Liver (tissue), 9 donors: ENCODE data around the gene HOOK2. TPM values are rescaled to one million over a fixed set of nuclear protein-coding genes. Genes with fewer than 3 reads are reported as not detected.

Experiments used
- DNase-seq: peaks from one replicate; pipeline ENCODE4 v3.0.0-alpha.2; 2017; ENCODE audit warnings: low spot score
- H3K27ac ChIP-seq, 2 donors: one replicate each; pipeline ENCODE4 v1.7.0; 2013; ENCODE audit warnings: inconsistent platforms in 2 of 2, low read length in 2 of 2, control low read depth in 1 of 2, low read depth in 1 of 2, mild to moderate bottlenecking in 1 of 2
- H3K27me3 ChIP-seq, 4 donors: one replicate each; pipeline versions ENCODE4 v1.6.1 to v1.7.0; 2013; ENCODE audit warnings: low read length in 3 of 4, inconsistent platforms in 1 of 4, mild to moderate bottlenecking in 1 of 4, moderate library complexity in 1 of 4; ENCODE audit not compliant: control insufficient read depth in 4 of 4, insufficient read depth in 4 of 4
- H3K36me3 ChIP-seq, 4 donors: one replicate each; pipeline versions ENCODE4 v1.6.1 to v1.7.0; 2013; ENCODE audit warnings: low read length in 3 of 4, mild to moderate bottlenecking in 3 of 4, low read depth in 1 of 4, moderate library complexity in 1 of 4; ENCODE audit not compliant: control insufficient read depth in 4 of 4, insufficient read depth in 3 of 4
- H3K4me1 ChIP-seq, 4 donors: one replicate each; pipeline versions ENCODE4 v1.6.1 to v1.7.0; 2013; ENCODE audit warnings: low read length in 3 of 4, mild to moderate bottlenecking in 3 of 4, moderate library complexity in 1 of 4; ENCODE audit not compliant: control insufficient read depth in 4 of 4, insufficient read depth in 4 of 4
- H3K4me3 ChIP-seq, 3 donors: one replicate each; pipeline versions ENCODE4 v1.6.1 to v1.7.0; 2013; ENCODE audit warnings: low read length in 3 of 3, control low read depth in 1 of 3, low read depth in 1 of 3, mild to moderate bottlenecking in 1 of 3
- H3K9ac ChIP-seq, 2 donors: one replicate each; pipeline ENCODE4 v1.7.0; 2013; ENCODE audit warnings: low read length in 2 of 2, mild to moderate bottlenecking in 2 of 2, moderate library complexity in 2 of 2, control low read depth in 1 of 2, low read depth in 1 of 2
- H3K9me3 ChIP-seq, 4 donors: one replicate each; pipeline versions ENCODE4 v1.6.1 to v1.7.0; 2013; ENCODE audit warnings: low read length in 3 of 4; ENCODE audit not compliant: control insufficient read depth in 4 of 4
- EGR1 ChIP-seq, 2 donors: IDR thresholded peaks; 2 replicates each; pipeline ENCODE4 v1.6.1; 2016 to 2018; ENCODE audit warnings: antibody characterized with exemption in 2 of 2, low read depth in 2 of 2
- FOXA2 ChIP-seq: IDR thresholded peaks from 2 replicates; pipeline ENCODE4 v1.6.1; 2016; ENCODE audit warnings: antibody characterized with exemption
- GABPA ChIP-seq, 2 donors: IDR thresholded peaks in 1 of 2; conservative IDR thresholded peaks in 1 of 2; 2 replicates each; pipeline ENCODE4 v1.6.1; 2016; ENCODE audit warnings: antibody characterized with exemption in 2 of 2, mild to moderate bottlenecking in 1 of 2, moderate library complexity in 1 of 2
- HNF4A ChIP-seq, 2 donors: conservative IDR thresholded peaks; 2 replicates each; pipeline ENCODE4 v1.6.1; 2016; ENCODE audit warnings: antibody characterized with exemption in 2 of 2, mild to moderate bottlenecking in 2 of 2
- HNF4G ChIP-seq: IDR thresholded peaks from 2 replicates; pipeline ENCODE4 v1.6.1; 2016; ENCODE audit warnings: antibody characterized with exemption
- NR2F2 ChIP-seq: IDR thresholded peaks from 2 replicates; pipeline ENCODE4 v1.6.1; 2016; ENCODE audit warnings: antibody characterized with exemption
- RXRA ChIP-seq, 2 donors: IDR thresholded peaks; 2 replicates each; pipeline ENCODE4 v1.6.1; 2017 to 2018; ENCODE audit warnings: antibody characterized with exemption in 2 of 2, mild to moderate bottlenecking in 1 of 2
- WGBS: extraction: QIAGEN DNeasy Blood & Tissue Kit; methylation state at CpG from one replicate; pipeline ENCODE4 v1.1.7; 2013; 5-methylcytosine and 5-hydroxymethylcytosine counted together
- polyA plus RNA-seq, 2 donors: library from polyadenylated mRNA; stranded (reverse) in 1 of 2; unstranded in 1 of 2; fragments of 200-250 nt in 1 of 2; fragments of >200 nt in 1 of 2; fragmentation: Nextera tagmentation in 1 of 2; extraction: Ambion mirVana in 1 of 2; gene quantifications; one replicate each; pipeline versions ENCODE4 v1.2.1 to v1.2.3, GENCODE V29; 2013 to 2015
- total RNA-seq, 2 donors: library from RNA; depleted of rRNA; stranded (reverse); fragments of >200 nt; gene quantifications; one replicate each; pipeline ENCODE4 v1.2.3, GENCODE V29; 2014
- TF ChIP-seq, protein P1 (sequence below): IDR thresholded peaks from 2 replicates; pipeline ENCODE4 v1.6.1; 2016; ENCODE audit warnings: antibody characterized with exemption, mild to moderate bottlenecking
- TF ChIP-seq, protein P2 (sequence below): fragments of 150-350 bp; IDR thresholded peaks from 2 replicates; pipeline ENCODE4 v1.5.1; 2017; ENCODE audit warnings: improper control_type of control experiment, low read depth, low read length; ENCODE audit not compliant: missing input control
- donor health status: healthy.
- donor health status: healthy.
- donor health status: healthy.
- donor health status: healthy.
- donor health status: healthy.

HOOK2 gene
- total and polyA plus RNA-seq, 4 donors, result 11.3 to 36.4 (median 15.0) TPM

- TF ChIP-seq FOXA2 (no peak), HNF4A (conservative IDR thresholded peaks at IDR 0.05) (no peak), RXRA (IDR thresholded peaks at IDR 0.05) (no peak), HNF4G (no peak), GABPA (IDR thresholded peaks at IDR 0.05 in 1 of 2, conservative IDR thresholded peaks at IDR 0.05 in 1 of 2) (no peak)
- Histone ChIP-seq H3K36me3 (no peaks in the 10 kb centered on the region), H3K4me1 (peaks cover 12 to 45% (median 26%) of the 10 kb centered on the region in 4 donors), H3K9ac (no peak overlapping the region), H3K27ac (peak overlapping the region; percentile 67 to 86), H3K27me3 (no peaks in the 10 kb centered on the region), H3K4me3 (no peak overlapping the region), H3K9me3 (no peaks in the 10 kb centered on the region)
- DNase-seq, result peak; percentile 67
- 71% methylated on average over 10 of the region's 10 CpGs for WGBS
These were observed 9.1 kb upstream of the HOOK2 start for GRCh38 chr19:12784394-12784870.

GRCh38 chr19:12783849-12784393 lies 8.6 kb upstream of the HOOK2 start:
- Histone ChIP-seq H3K9ac (no peak overlapping the region), H3K4me3 (no peak overlapping the region), H3K9me3 (no peaks in the 10 kb centered on the region), H3K27ac (peak overlapping the region; percentile 67 to 86), H3K36me3 (no peaks in the 10 kb centered on the region), H3K4me1 (peaks cover 17 to 43% (median 23%) of the 10 kb centered on the region in 4 donors), H3K27me3 (no peaks in the 10 kb centered on the region)
- peak; percentile 64 for DNase-seq
- WGBS, result 16% methylated on average over 19 of the region's 19 CpGs
- TF ChIP-seq RXRA (IDR thresholded peaks at IDR 0.05), result peak; percentile 24 to 30
- TF ChIP-seq NR2F2, result peak; percentile 82
- TF ChIP-seq HNF4A (conservative IDR thresholded peaks at IDR 0.05), result no peak
- TF ChIP-seq HNF4G, result no peak
- no peak for TF ChIP-seq GABPA (IDR thresholded peaks at IDR 0.05 in 1 of 2, conservative IDR thresholded peaks at IDR 0.05 in 1 of 2)

DNA sequence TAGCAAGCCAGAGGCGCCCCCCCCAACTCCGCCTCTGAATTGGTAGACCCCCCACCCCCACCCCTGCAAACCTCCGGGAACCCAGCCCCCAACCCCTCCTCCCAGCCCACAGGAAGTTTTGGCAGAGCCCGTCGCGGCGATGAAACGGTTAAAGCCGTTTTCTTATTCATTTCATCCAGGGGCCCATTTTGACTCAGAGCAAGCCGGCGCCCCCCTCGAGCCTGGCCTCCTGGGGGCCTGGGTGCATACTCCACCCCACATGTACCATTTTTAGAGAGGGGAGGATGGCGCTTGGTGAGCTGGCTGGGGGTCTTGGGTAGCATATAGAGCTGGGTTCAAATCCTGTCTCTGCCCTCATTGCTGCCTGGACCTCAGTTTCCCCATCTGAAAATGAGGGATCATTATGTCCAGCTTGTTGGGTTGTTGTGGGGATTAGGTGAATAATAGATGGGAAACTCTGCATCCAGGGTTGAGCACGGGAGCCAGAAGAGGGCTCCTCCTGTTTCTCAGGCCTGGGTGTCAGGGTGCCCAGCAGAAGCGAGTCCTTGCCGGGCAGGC lies 8.0 kb upstream of the HOOK2 start:
- H3K27me3 ChIP-seq, result no peaks in the 10 kb centered on the region
- DNase-seq, result no peak
- no peaks in the 10 kb centered on the region for H3K36me3 ChIP-seq
- H3K9ac ChIP-seq, result no peak overlapping the region
- peaks cover 17 to 43% (median 22%) of the 10 kb centered on the region in 4 donors for H3K4me1 ChIP-seq
- TF ChIP-seq EGR1 (IDR thresholded peaks at IDR 0.05; ENCODE audit: low read depth in 2 of 2), result no peak
- TF ChIP-seq, protein P1, sequence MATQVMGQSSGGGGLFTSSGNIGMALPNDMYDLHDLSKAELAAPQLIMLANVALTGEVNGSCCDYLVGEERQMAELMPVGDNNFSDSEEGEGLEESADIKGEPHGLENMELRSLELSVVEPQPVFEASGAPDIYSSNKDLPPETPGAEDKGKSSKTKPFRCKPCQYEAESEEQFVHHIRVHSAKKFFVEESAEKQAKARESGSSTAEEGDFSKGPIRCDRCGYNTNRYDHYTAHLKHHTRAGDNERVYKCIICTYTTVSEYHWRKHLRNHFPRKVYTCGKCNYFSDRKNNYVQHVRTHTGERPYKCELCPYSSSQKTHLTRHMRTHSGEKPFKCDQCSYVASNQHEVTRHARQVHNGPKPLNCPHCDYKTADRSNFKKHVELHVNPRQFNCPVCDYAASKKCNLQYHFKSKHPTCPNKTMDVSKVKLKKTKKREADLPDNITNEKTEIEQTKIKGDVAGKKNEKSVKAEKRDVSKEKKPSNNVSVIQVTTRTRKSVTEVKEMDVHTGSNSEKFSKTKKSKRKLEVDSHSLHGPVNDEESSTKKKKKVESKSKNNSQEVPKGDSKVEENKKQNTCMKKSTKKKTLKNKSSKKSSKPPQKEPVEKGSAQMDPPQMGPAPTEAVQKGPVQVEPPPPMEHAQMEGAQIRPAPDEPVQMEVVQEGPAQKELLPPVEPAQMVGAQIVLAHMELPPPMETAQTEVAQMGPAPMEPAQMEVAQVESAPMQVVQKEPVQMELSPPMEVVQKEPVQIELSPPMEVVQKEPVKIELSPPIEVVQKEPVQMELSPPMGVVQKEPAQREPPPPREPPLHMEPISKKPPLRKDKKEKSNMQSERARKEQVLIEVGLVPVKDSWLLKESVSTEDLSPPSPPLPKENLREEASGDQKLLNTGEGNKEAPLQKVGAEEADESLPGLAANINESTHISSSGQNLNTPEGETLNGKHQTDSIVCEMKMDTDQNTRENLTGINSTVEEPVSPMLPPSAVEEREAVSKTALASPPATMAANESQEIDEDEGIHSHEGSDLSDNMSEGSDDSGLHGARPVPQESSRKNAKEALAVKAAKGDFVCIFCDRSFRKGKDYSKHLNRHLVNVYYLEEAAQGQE, result no peak
- no peak for TF ChIP-seq HNF4G
- TF ChIP-seq, protein P2, sequence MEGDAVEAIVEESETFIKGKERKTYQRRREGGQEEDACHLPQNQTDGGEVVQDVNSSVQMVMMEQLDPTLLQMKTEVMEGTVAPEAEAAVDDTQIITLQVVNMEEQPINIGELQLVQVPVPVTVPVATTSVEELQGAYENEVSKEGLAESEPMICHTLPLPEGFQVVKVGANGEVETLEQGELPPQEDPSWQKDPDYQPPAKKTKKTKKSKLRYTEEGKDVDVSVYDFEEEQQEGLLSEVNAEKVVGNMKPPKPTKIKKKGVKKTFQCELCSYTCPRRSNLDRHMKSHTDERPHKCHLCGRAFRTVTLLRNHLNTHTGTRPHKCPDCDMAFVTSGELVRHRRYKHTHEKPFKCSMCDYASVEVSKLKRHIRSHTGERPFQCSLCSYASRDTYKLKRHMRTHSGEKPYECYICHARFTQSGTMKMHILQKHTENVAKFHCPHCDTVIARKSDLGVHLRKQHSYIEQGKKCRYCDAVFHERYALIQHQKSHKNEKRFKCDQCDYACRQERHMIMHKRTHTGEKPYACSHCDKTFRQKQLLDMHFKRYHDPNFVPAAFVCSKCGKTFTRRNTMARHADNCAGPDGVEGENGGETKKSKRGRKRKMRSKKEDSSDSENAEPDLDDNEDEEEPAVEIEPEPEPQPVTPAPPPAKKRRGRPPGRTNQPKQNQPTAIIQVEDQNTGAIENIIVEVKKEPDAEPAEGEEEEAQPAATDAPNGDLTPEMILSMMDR, result no peak
- no peak for TF ChIP-seq FOXA2
- peak overlapping the region; percentile 67 to 86 for H3K27ac ChIP-seq
- 26% methylated on average over 16 of the region's 16 CpGs for WGBS
- no peaks in the 10 kb centered on the region for H3K9me3 ChIP-seq
- peak overlapping the region in 1 of 3 donors; percentile 41 for H3K4me3 ChIP-seq
